SK-N-SH (cell line): ENCODE measurements around the gene CIT. TPM values are rescaled to one million over a fixed set of nuclear protein-coding genes. Genes with fewer than 3 reads are reported as not detected.

Experiments
- CTCF ChIA-PET: fragments of 300-600, 350-600 bp; formaldehyde crosslinking; extraction: SDS; loops from one replicate; lab custom pipeline; 2021; lab: Yijun Ruan, JAX
- POLR2A ChIA-PET: fragments of 350-600 bp; sonication (Branson Sonifier 250); formaldehyde crosslinking; extraction: SDS; loops from one replicate; lab custom pipeline; 2020; ENCODE audit warnings: antibody characterized with exemption, inconsistent platforms; lab: Yijun Ruan, JAX
- DNase-seq: peaks from one replicate; pipeline ENCODE4 v3.0.0; 2012
- H2AFZ ChIP-seq: fragments of 200-600 bp; sonication (generic); 2 replicates; pipeline ENCODE4 v1.8.1; 2016; ENCODE audit warnings: antibody characterized with exemption, mild to moderate bottlenecking, low read depth
- H3F3A ChIP-seq: fragments of 200-600 bp; sonication (generic); replicated peaks from 2 replicates; pipeline ENCODE3; 2016; ENCODE audit warnings: antibody characterized with exemption, mild to moderate bottlenecking; ENCODE audit not compliant: insufficient read depth
- H3K27ac ChIP-seq, 2 experiments: fragments of 200-500 bp in 1 of 2; fragments of 200-600 bp in 1 of 2; sonication (Bioruptor generic) in 1 of 2; sonication (generic), shearing (Covaris generic) in 1 of 2; 2 replicates each; pipeline versions ENCODE4 v1.5.1 to v1.6.1; 2014 to 2016; ENCODE audit warnings: low read depth in 2 of 2, inconsistent platforms in 1 of 2, low read length in 1 of 2, mild to moderate bottlenecking in 1 of 2, mixed read lengths in 1 of 2
- H3K27me3 ChIP-seq: fragments of 200-600 bp; sonication (generic), shearing (Covaris generic); 2 replicates; pipeline ENCODE4 v1.6.1; 2016; ENCODE audit warnings: mixed run types; ENCODE audit not compliant: insufficient read depth
- H3K36me3 ChIP-seq, 2 experiments: fragments of 200-500 bp in 1 of 2; fragments of 200-600 bp in 1 of 2; sonication (Bioruptor generic) in 1 of 2; sonication (generic) in 1 of 2; replicated peaks in 1 of 2; 2 replicates each; pipeline versions ENCODE3 to v1.5.1; 2014 to 2016; ENCODE audit warnings: low read length in 1 of 2, mild to moderate bottlenecking in 1 of 2; ENCODE audit not compliant: insufficient read depth in 2 of 2, control insufficient read depth in 1 of 2
- H3K4me1 ChIP-seq, 2 experiments: fragments of 200-500 bp in 1 of 2; fragments of 200-600 bp in 1 of 2; sonication (Bioruptor generic) in 1 of 2; sonication (generic), shearing (Covaris generic) in 1 of 2; 2 replicates each; pipeline versions ENCODE4 v1.5.1 to v1.6.1; 2014 to 2016; ENCODE audit warnings: low read depth in 1 of 2, low read length in 1 of 2, mixed run types in 1 of 2; ENCODE audit not compliant: insufficient read depth in 2 of 2, control insufficient read depth in 1 of 2
- H3K4me2 ChIP-seq: fragments of 200-600 bp; sonication (generic), shearing (Covaris generic); 2 replicates; pipeline ENCODE4 v1.6.1; 2017; ENCODE audit warnings: mixed run types
- H3K4me3 ChIP-seq, 2 experiments: fragments of 200-500 bp in 1 of 2; fragments of 200-600 bp in 1 of 2; sonication (Bioruptor generic) in 1 of 2; sonication (generic), shearing (Covaris generic) in 1 of 2; 2 replicates each; pipeline versions ENCODE4 v1.5.1 to v1.8.1; 2014 to 2016; ENCODE audit warnings: low read depth in 2 of 2, inconsistent platforms in 1 of 2, low read length in 1 of 2, mild to moderate bottlenecking in 1 of 2, mixed read lengths in 1 of 2, moderate library complexity in 1 of 2
- H3K79me2 ChIP-seq: fragments of 200-600 bp; sonication (generic); 2 replicates; pipeline ENCODE4 v1.8.1; 2017; ENCODE audit warnings: mild to moderate bottlenecking; ENCODE audit not compliant: insufficient read depth
- H3K9ac ChIP-seq: fragments of 200-600 bp; sonication (generic); 2 replicates; pipeline ENCODE4 v1.6.1; 2017; ENCODE audit warnings: mixed run types
- H3K9me2 ChIP-seq: fragments of 200-600 bp; sonication (generic); 2 replicates; pipeline ENCODE4 v1.6.1; 2017; ENCODE audit warnings: mixed run types
- H3K9me3 ChIP-seq: fragments of 200-600 bp; sonication (generic); 2 replicates; pipeline ENCODE4 v1.6.1; 2017; ENCODE audit warnings: mixed run types, mild to moderate bottlenecking, moderate library complexity
- H4K20me1 ChIP-seq: fragments of 200-600 bp; sonication (generic); 2 replicates; pipeline ENCODE4 v1.6.1; 2017; ENCODE audit warnings: mild to moderate bottlenecking, mixed run types; ENCODE audit not compliant: insufficient read depth
- ELF1 ChIP-seq: IDR thresholded peaks from 2 replicates; pipeline ENCODE4 v1.4.0; 2012
- EP300 ChIP-seq, 2 experiments: IDR thresholded peaks; 2 replicates each; pipeline versions ENCODE4 v1.4.0 to v1.6.1; 2012; ENCODE audit warnings: borderline replicate concordance in 1 of 2, low read depth in 1 of 2, low read length in 1 of 2
- EZH2phosphoT487 ChIP-seq: fragments of 200-600 bp; sonication (generic); IDR thresholded peaks from 2 replicates; pipeline ENCODE4 v1.6.1; 2017; ENCODE audit warnings: low read depth, mixed run types, mild to moderate bottlenecking, antibody characterized with exemption, moderate library complexity, borderline replicate concordance
- FOSL2 ChIP-seq: IDR thresholded peaks from 2 replicates; pipeline ENCODE4 v1.4.0; 2012; ENCODE audit warnings: low read depth, mild to moderate bottlenecking, moderate library complexity, borderline replicate concordance
- FOXJ3 ChIP-seq: sonication (generic); formaldehyde crosslinking; IDR thresholded peaks from 2 replicates; pipeline ENCODE4 v1.5.1; 2020; ENCODE audit warnings: mild to moderate bottlenecking, missing genetic modification reagents
- GABPA ChIP-seq: IDR thresholded peaks from 2 replicates; pipeline ENCODE4 v1.4.0; 2012; ENCODE audit warnings: low read depth, mild to moderate bottlenecking
- IRF3 ChIP-seq: fragments of 150-350 bp; IDR thresholded peaks from 2 replicates; pipeline ENCODE4 v1.6.1; 2016; ENCODE audit warnings: mild to moderate bottlenecking, low read depth, low read length
- MAX ChIP-seq: IDR thresholded peaks from 2 replicates; pipeline ENCODE4 v1.4.0; 2012; ENCODE audit warnings: low read depth
- MEF2A ChIP-seq: IDR thresholded peaks from 2 replicates; pipeline ENCODE4 v1.4.0; 2012; ENCODE audit warnings: low read depth, borderline replicate concordance
- MXI1 ChIP-seq: IDR thresholded peaks from 2 replicates; pipeline ENCODE4 v1.6.1; 2012; ENCODE audit warnings: mild to moderate bottlenecking, low read depth, low read length, improper control_type of control experiment
- NFIC ChIP-seq: IDR thresholded peaks from 2 replicates; pipeline ENCODE4 v1.4.0; 2012; ENCODE audit warnings: borderline replicate concordance
- POLR2AphosphoS5 ChIP-seq: IDR thresholded peaks from 2 replicates; pipeline ENCODE4 v1.6.1; 2012; ENCODE audit warnings: low read depth, low read length
- RCOR1 ChIP-seq: fragments of 150-350 bp; IDR thresholded peaks from 2 replicates; pipeline ENCODE4 v1.6.1; 2017; ENCODE audit warnings: antibody characterized with exemption, low read length
- SIN3A ChIP-seq: IDR thresholded peaks from 2 replicates; pipeline ENCODE4 v1.6.1; 2012; ENCODE audit warnings: low read depth, mild to moderate bottlenecking, low read length, moderate library complexity, borderline replicate concordance
- TAF1 ChIP-seq: IDR thresholded peaks from 2 replicates; pipeline ENCODE4 v1.6.1; 2012; ENCODE audit warnings: low read depth, mild to moderate bottlenecking, low read length, moderate library complexity, borderline replicate concordance
- TCF12 ChIP-seq: IDR thresholded peaks from 2 replicates; pipeline ENCODE4 v1.4.0; 2012
- TEAD4 ChIP-seq: IDR thresholded peaks from 2 replicates; pipeline ENCODE4 v1.4.0; 2012; ENCODE audit warnings: mild to moderate bottlenecking, borderline replicate concordance; ENCODE audit not compliant: insufficient read depth
- WGBS: methylation state at CpG from one replicate; pipeline ENCODE4 v1.1.6; 2017; ENCODE audit warnings: low lambda C conversion rate; 5-methylcytosine and 5-hydroxymethylcytosine counted together
- polyA plus RNA-seq, 3 experiments: library from polyadenylated mRNA; depleted of rRNA; stranded (reverse); fragments of >200 nt; gene quantifications; 2 replicates each; pipeline ENCODE4 v1.2.3, GENCODE V29; 2012
- TF ChIP-seq, protein P1 (sequence below): fragments of 200-600 bp; sonication (generic); IDR thresholded peaks from 2 replicates; pipeline ENCODE4 v1.6.1; 2017; ENCODE audit warnings: antibody characterized with exemption, mild to moderate bottlenecking, moderate library complexity

Gene CIT
- polyA plus RNA-seq, 1 of the 3 experiments (the other 2 are of a cell fraction): 7.7 TPM

GRCh38 chr12:119841433-119842210, 35.5 kb downstream of the CIT start (continued):
- no peak for TF ChIP-seq FOSL2
- TF ChIP-seq SIN3A: no peak
- no peak for TF ChIP-seq IRF3

DNA sequence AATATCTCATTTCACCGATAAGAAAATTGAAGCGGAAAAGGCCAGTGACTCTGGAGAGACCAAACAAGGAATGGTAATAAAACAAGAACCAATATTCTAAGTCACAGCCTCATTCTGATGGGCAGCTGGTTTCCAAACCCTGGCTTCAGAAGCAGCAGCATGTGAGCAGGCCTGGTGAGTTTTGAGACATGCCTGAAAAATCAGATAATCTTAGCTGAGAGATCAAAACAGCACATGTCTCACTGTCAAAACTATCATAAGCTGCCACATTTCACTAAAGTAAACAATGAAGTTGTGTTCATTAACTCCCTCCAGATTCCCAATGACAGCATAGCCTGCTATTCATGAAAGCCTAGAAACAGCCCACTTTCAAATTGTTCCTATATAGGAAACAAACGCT, 36.5 kb downstream of the CIT start:
- H3K9me3 ChIP-seq: no peaks in the 10 kb centered on the region
- POLR2A ChIA-PET: interaction anchor here (0.7 kb wide), 1 partner anchor 1572 kb away, joined by 4 read pairs; no protein-coding TSS in a partner anchor
- H3K9ac ChIP-seq: no peak overlapping the region
- peaks cover 0 to 12% of the 10 kb centered on the region in 2 experiments for H3K36me3 ChIP-seq
- no peak overlapping the region for H3K4me2 ChIP-seq
- no peaks in the 10 kb centered on the region for H3K4me1 ChIP-seq
- CTCF ChIA-PET: interaction anchor here (1.3 kb wide), 1 partner anchor 61 kb away, joined by 3 read pairs; no protein-coding TSS in a partner anchor
- WGBS: 98% methylated on average over 3 of the region's 3 CpGs
- TF ChIP-seq EP300 (IDR thresholded peaks at IDR 0.05; ENCODE audit: borderline replicate concordance in 1 of 2, low read depth in 1 of 2, low read length in 1 of 2): no peak
- TF ChIP-seq MXI1: peak; percentile 37; the same call in 1 of the 2 replicates
- no peak overlapping the region for H3K4me3 ChIP-seq
- H3K27me3 ChIP-seq: no peaks in the 10 kb centered on the region
- no peaks in the 10 kb centered on the region for H3K9me2 ChIP-seq
- peaks cover 53% of the 10 kb centered on the region for H3K79me2 ChIP-seq
- no peaks in the 10 kb centered on the region for H3F3A ChIP-seq
- no peaks in the 10 kb centered on the region for H4K20me1 ChIP-seq
- DNase-seq: no peak
- no peak overlapping the region for H3K27ac ChIP-seq
- H2AFZ ChIP-seq: no peak overlapping the region

DNA sequence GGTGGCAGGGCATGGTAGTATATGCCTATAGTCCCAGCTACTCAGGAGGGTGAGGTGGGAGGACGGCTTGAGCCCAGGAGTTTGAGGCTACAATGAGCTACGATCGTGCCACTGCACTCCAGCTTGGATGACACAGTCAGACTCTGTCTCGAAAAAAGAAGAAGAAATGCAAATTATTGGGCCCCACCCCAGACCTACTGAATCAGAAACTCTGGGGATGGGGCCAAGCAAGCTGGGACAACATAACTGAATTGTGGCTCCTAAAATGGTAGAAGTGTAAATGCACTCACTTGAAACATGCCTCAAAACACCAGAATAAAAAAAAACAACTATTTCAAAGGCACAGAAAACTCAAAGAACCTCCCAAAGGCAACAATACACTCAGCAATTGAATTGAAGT, 37.0 kb downstream of the CIT start:
- Histone ChIP-seq H3K27ac (no peak overlapping the region), H3F3A (no peaks in the 10 kb centered on the region), H3K27me3 (no peaks in the 10 kb centered on the region), H3K4me2 (no peak overlapping the region), H2AFZ (no peak overlapping the region), H3K4me3 (no peak overlapping the region), H3K79me2 (peaks cover 50% of the 10 kb centered on the region), H3K9me2 (no peaks in the 10 kb centered on the region), H3K4me1 (no peaks in the 10 kb centered on the region), H3K36me3 (peaks cover 0 to 12% of the 10 kb centered on the region in 2 experiments), H4K20me1 (no peaks in the 10 kb centered on the region), H3K9me3 (no peaks in the 10 kb centered on the region), H3K9ac (no peak overlapping the region)
- TF ChIP-seq MAX: no peak
- TF ChIP-seq, protein P1, sequence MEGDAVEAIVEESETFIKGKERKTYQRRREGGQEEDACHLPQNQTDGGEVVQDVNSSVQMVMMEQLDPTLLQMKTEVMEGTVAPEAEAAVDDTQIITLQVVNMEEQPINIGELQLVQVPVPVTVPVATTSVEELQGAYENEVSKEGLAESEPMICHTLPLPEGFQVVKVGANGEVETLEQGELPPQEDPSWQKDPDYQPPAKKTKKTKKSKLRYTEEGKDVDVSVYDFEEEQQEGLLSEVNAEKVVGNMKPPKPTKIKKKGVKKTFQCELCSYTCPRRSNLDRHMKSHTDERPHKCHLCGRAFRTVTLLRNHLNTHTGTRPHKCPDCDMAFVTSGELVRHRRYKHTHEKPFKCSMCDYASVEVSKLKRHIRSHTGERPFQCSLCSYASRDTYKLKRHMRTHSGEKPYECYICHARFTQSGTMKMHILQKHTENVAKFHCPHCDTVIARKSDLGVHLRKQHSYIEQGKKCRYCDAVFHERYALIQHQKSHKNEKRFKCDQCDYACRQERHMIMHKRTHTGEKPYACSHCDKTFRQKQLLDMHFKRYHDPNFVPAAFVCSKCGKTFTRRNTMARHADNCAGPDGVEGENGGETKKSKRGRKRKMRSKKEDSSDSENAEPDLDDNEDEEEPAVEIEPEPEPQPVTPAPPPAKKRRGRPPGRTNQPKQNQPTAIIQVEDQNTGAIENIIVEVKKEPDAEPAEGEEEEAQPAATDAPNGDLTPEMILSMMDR: no peak
- no peak for TF ChIP-seq NFIC
- no peak for TF ChIP-seq MEF2A
- no peak for TF ChIP-seq POLR2AphosphoS5
- no peak for TF ChIP-seq GABPA
- no peak for TF ChIP-seq RCOR1
- TF ChIP-seq FOSL2: no peak
- no peak for TF ChIP-seq EZH2phosphoT487
- no peak for TF ChIP-seq IRF3
- TF ChIP-seq TAF1: no peak
- no peak for TF ChIP-seq EP300 (IDR thresholded peaks at IDR 0.05; ENCODE audit: borderline replicate concordance in 1 of 2, low read depth in 1 of 2, low read length in 1 of 2)
- no peak for TF ChIP-seq ELF1
- no peak for TF ChIP-seq TEAD4
- TF ChIP-seq FOXJ3 (CRISPR knock-in tag): no peak
- TF ChIP-seq TCF12: no peak
- WGBS: 93% methylated on average over 4 of the region's 4 CpGs
- CTCF ChIA-PET: no interaction called here
- DNase-seq: no peak
- POLR2A ChIA-PET: no interaction called here
